HFF-Myc (cell line): Measurements from ENCODE around the gene IDH3G.
"Not testable (repeated sequence)": the region's sequence is repeated elsewhere in the genome, so short reads cannot be mapped to it uniquely, and the experiment has no call there.

Experiments used
- DNase-seq: peaks from one replicate; pipeline ENCODE4 v3.0.0-alpha.2; 2011; ENCODE audit warnings: low read depth; ENCODE audit errors: extremely low read depth
- H3K4me3 ChIP-seq: replicated peaks from 2 replicates; pipeline ENCODE4 v1.5.1; 2011; ENCODE audit warnings: low read depth, mild to moderate bottlenecking, control low read depth, low read length
- CTCF ChIP-seq: IDR thresholded peaks from 2 replicates; pipeline ENCODE4 v1.5.1; 2012; ENCODE audit warnings: mild to moderate bottlenecking, low read depth, low read length, control low read depth; ENCODE audit errors: missing control alignments

Gene IDH3G

DNA sequence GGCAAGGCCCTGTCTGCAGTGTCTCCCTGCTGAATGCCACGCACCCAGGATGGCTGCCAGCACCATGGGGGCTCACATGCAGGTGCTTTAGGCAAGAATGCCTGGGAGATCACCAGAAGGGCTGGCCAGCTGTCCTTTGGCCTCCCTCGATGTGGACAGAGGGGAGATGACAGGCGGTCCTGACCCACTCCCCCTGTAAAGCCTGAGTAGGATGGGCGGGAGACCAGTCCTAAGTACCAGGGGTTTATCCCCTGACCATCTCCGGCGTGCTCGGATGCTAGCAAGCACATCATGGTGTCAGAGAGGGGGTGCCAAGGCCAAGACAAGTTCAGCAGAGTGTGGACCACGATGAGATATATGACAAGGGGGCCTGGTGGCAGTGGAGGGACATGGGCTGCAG, 30.9 kb upstream of the IDH3G start:
- no peak for DNase-seq
- TF ChIP-seq CTCF = no peak
- no peak overlapping the region for H3K4me3 ChIP-seq

DNA sequence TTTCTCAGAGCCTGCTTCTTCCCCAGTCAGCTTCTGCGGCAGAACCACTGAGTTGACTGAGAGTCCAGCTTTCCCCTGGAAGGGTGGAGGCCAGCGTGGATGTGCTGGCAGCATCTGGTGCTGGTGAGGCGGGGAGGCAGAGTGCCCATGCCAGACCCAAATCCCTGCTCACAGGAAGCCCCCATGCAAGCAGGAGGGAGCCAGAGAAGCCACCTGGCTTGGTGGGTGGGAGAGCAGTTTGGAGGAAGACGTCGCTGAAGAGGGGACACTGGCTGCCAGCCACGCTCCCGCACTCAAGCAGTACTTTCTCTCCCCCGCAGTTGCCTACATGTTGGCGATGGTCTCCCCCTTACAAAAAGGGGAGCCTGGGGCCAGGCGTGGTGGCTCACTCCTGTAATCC, 30.2 kb upstream of the IDH3G start:
- no peak overlapping the region for H3K4me3 ChIP-seq
- TF ChIP-seq CTCF = no peak
- DNase-seq = no peak

DNA sequence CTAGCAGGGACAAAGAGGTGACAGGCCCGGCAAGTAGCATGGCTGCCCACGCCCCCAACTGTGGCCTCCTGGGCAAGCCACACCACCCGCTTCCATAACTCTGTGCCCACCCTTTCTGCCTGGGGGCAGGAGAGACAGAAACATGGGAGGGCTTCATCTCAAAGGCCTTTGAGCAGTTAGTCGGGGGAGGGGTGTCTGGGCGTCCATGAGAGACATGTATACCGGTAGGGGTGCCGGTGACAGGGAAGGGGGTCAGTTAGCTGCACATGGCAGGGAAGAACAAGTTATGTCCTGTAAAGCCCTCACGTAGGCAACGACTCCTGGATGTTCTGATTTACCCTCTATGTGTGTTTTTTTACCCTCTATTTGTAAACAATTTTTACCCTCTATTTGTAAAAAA, 26.9 kb upstream of the IDH3G start:
- no peak for DNase-seq
- no peak overlapping the region for H3K4me3 ChIP-seq
- no peak for TF ChIP-seq CTCF

GRCh38 chrX:153820601-153821000, 26.4 kb upstream of the IDH3G start:
- no peak overlapping the region for H3K4me3 ChIP-seq
- DNase-seq = no peak
- TF ChIP-seq CTCF = no peak

- DNase-seq = no peak
- TF ChIP-seq CTCF = no peak
- H3K4me3 ChIP-seq = peak overlapping the region; percentile 25
Measured at GRCh38 chrX:153819384-153820040, 25.3 kb upstream of the IDH3G start.

GRCh38 chrX:153818571-153819383, 24.6 kb upstream of the IDH3G start:
- H3K4me3 ChIP-seq = peak overlapping the region; percentile 25
- no peak for TF ChIP-seq CTCF
- no peak for DNase-seq

GRCh38 chrX:153818064-153818463, 23.9 kb upstream of the IDH3G start:
- not testable (repeated sequence) for H3K4me3 ChIP-seq, DNase-seq
